B cell (primary cell): ENCODE results near the gene RIPOR2.

ENCODE experiments used
- EZH2 ChIP-seq: IDR thresholded peaks from 2 replicates; pipeline ENCODE4 v1.6.1; 2012; ENCODE audit warnings: borderline replicate concordance, low read depth, mild to moderate bottlenecking, moderate library complexity, low read length; ENCODE audit not compliant: insufficient read depth, poor library complexity, severe bottlenecking
- TF ChIP-seq, protein P1 (sequence below): fragments of 200-600 bp; IDR thresholded peaks from one replicate; pipeline ENCODE4 v1.8.0; 2022; ENCODE audit warnings: antibody characterized with exemption, mild to moderate bottlenecking

DNA sequence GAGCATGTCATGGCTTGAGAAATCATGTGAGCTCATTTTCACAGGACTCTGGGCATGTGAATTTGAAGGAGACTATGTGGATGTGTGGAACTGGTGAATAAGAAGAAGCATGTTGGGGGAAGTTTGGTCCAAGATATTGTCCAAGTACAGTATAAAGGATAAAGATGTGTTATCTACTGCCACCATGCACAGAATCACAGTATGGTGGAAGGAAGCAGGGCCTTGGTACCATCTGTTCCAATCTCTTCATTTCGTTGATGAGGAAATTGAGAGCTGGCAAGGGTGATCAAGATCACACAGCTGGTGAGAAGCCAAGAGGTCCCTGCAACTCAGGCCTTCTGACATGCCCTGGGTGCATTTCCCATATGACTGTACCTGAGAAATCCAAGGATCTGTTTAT lies 31.5 kb upstream of the RIPOR2 start:
- TF ChIP-seq, protein P1, sequence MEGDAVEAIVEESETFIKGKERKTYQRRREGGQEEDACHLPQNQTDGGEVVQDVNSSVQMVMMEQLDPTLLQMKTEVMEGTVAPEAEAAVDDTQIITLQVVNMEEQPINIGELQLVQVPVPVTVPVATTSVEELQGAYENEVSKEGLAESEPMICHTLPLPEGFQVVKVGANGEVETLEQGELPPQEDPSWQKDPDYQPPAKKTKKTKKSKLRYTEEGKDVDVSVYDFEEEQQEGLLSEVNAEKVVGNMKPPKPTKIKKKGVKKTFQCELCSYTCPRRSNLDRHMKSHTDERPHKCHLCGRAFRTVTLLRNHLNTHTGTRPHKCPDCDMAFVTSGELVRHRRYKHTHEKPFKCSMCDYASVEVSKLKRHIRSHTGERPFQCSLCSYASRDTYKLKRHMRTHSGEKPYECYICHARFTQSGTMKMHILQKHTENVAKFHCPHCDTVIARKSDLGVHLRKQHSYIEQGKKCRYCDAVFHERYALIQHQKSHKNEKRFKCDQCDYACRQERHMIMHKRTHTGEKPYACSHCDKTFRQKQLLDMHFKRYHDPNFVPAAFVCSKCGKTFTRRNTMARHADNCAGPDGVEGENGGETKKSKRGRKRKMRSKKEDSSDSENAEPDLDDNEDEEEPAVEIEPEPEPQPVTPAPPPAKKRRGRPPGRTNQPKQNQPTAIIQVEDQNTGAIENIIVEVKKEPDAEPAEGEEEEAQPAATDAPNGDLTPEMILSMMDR = no peak
- TF ChIP-seq EZH2 = no peak
